Stimulated activated CD8-positive, alpha-beta memory T cell treated with anti-CD3 and anti-CD28 coated beads, Interleukin-4, amount 100 ng/mL, for 24 hours (primary cell): ENCODE results near the gene PPP2R5C.
"Not testable (repeated sequence)": the region's sequence is repeated elsewhere in the genome, so short reads cannot be mapped to it uniquely, and the experiment has no call there.

ENCODE experiments used
- DNase-seq: peaks from one replicate; pipeline ENCODE4 v3.0.0-alpha.2; 2020; ENCODE audit warnings: low read depth

The PPP2R5C gene

DNA sequence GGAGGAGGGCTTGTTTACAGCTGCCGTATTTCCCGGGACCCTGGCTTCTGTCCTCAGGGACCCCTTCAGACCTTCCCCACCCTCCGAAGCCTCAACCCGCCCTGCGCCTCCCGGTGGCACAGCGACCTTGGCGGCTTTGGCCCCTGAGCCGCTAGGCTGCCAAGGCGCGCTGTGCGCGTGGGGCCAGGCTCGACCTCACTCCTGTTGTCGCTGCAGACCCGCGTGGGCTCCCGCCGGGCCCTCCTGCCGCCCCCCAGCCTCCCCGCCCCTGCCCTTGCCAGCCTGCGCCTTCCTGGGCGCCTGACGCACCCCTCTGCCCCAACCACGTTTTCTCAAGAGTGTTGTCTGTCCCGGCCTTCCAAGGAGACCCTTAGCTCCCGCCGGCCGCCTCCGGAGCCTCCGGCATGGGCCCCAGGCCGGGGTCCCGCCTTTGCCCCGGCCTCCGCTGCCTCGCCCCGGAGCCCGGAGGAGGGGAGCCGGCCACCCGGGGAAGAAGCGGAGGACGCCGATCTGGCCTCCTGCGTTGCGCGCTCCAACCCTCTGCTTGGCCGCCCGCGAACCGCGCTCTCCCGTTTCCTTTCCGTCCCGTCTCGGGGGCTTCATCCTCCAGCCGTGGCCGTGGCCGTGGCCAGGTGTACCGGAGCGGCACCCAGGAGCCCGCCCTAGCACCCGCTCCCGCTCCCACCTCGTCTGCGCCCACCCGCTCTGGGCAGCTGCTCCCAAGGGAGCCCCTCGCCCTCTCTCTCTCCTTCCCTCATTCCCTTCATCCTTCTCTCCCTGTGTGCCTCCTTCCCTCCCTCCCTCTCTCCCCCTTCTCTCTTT is 19.9 kb downstream of the PPP2R5C start:
- DNase-seq, result no peak

DNA sequence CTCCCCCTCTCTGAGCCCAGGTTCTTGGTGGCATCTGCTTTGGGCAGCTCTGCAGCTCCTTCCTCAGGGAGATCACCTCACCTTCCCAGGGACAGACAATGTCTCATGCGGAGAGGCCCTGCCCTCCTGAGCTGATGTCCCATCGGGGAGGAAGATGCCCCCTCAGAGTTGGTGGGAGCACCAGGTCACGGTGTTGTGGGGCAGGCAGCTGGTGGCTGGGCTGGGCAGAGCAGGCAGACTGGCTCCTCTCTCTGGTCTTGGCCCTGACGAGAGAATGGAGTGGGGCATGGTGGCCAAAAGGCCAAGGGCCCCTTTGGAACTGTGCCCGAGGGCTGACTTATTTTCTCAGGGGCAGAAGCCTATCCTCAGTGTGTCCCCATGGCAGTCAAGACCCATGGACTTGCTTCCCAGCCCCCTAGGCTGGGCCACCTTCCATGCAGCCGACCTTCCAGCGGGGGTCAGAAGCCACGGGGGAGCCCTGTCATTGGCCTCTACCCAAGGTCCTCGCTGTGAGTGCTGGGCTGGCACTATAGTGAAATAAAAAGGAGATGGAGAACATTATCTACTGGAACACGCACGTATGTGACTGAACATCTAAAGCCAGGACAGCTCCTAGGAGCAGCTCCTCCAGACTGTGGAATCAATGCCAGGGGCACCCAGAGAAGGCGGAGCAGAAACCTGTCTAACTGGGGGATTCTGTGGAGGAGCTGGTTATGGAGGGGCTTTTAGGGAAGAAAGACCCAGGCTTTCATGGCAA is 21.9 kb downstream of the PPP2R5C start:
- no peak for DNase-seq

DNA sequence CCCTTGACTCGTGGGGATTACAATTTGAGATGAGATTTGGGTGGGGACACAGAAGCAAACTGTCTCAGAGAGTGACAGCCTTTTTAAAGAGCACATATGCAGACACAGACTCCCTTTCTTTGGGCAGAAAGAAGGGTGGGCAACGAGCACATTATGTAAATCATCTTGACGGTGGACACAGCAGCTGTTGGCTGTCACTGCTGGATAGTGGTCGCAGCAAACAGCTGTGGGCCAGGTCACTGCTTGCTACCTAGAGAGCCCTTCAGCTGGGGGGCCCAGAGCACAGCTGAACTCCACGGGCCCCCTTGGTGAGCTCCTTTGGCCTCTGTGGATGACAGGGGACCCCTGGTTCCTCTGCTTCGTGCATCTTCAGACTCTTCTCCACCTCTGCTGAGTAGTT is 23.1 kb downstream of the PPP2R5C start:
- no peak for DNase-seq

DNA sequence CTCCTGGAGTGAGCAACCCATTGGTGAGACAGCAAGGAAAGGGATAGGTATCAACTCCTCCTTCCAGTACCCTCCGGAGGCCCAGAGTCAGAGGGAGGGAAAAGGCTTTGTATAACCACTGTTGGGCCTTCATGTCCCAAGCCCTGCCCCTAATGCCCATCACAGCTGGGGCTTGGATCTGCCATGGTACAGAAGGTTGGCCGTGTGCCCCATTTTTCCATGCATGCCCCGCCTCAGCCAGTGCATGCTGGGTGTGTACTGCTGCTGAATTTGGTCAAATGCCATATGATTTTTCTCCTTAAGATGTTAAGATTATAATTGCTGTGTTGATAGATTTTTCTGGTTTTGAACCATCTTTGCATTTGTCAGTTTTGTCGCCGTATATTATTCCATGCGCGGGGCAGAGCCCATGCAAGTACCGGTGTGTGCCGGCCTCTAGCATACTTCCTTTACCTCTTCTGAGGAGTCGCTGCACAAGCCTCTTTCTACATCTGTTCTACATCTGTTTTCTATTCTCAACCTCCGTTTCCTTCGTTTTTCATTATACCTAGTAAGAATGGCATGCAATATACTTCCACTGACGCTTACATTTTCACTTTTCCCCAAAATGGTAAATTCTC is 26.6 kb downstream of the PPP2R5C start:
- no peak for DNase-seq

DNA sequence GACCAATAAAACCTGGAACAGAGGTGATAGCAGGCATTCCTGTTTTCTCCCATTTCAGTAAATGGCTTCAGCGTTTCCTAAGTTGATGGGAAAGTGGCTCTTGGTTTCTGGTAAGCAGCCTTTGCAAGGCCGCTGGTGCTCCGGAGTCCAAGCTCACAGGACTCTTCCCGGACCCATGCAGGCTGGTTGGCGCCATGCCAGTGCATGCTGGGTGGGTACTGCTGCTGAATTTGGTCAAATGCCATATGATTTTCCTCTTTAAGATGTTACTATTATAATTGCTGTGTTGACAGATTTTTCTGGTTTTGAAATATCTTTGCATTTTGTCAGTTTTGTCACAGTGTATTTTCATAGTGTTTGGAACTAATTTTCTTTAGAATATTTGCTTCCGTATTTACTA is 27.7 kb downstream of the PPP2R5C start:
- DNase-seq, result no peak

DNA sequence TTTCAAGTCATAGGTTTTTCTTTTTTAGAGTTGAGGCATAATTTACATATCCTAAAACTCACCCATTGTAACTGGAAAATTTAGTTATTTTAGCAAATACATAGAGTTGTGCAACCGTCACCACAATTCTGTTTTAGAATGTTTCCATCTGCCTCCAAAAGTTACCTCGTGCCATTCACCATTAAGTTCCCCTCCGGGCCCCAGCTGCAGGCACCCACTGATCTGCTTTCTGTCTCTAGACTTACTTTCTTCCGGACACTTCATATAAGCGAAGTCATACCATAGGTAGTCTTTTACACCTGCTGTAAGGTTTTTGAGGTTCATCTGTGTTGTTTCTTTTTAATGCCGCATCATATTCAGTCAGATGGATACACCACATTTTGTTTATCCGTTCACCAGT is 28.7 kb downstream of the PPP2R5C start:
- no peak for DNase-seq

DNA sequence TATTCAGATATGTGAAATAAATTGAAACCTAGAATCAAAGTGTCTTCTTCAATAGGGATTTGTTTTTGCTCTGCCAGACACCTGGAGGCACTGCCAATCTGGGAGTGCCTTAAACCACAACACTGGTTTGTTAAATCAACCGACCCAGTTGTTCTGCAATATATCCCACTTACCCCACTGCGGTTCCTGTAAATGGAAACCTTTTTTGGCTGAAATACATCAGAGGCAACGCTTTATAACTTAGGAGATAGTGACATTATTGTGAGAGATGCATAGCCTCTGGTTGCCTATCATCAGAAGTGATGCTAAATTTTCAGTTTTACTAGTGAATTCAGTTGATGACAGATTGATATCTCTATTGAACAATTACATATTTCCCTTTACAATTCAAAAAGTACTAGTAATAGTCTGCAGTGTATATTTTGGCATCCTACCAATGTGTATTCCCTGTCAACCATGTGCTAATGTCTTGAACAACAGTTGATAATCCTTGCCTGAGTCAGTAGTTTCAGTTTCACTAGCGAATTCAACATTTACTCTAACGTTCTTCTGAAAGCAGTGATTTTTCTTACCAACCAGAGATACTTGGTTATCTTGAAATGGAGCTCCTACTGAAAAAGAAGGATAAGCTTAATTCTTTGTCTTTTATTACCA is 30.5 kb downstream of the PPP2R5C start:
- DNase-seq, result no peak

DNA sequence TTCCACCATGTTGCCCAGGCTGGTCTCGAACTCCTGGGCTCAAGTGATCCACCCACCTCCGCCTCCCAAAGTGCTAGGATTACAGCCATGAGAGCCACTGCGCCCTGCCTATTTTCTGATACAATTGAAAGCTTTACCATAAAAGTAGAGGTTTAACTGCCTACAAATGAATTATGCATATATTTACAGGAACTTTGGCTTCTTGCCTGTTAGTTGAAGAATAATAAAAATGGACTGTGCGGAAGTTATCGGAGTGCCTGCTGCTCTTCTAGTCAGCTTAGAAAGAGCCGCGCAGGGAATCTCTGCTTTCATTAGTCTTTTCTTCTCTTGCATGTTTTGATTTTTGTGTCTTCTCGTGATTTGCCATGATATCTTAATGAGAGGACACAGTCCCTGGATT is 34.5 kb downstream of the PPP2R5C start:
- DNase-seq, result no peak

DNA sequence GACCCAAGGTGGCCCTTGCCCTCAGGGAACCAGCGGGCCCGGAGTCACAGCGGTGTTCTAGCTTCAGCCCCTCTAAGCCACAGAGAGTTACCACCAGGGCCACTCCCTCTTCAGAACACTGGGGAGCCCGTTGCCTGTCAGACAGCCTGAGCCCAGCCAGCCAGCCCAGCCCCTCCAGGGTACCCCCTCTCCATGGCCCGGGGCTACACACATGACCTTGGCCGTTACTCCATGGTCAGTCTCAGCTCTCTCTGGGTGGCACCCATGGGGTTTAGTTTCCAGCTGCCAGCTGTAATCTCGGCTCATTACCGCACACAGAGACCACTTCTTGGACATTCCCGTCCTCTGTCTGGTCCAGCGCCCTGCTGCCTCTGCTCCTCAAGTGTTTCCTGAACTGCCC is 35.0 kb downstream of the PPP2R5C start:
- no peak for DNase-seq

DNA sequence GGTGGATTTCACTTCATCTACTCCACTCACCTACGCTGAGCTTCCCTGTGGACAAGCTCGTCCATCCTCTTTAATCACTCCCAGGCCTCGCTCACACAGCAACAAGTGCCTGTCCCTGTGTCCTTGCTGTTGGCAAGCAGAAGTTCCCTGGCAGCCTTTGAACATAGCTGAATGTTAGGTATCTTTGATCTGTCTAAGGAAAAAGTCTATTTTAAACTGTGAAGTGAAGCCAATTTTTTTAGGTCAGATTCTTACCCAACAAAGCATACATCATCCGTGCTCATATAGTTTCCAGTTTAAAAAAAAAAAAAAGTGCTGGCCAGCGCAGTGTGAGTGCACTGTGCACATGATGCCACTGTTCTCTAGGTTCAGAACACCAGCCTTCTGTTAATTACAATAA is 36.3 kb downstream of the PPP2R5C start:
- no peak for DNase-seq

DNA sequence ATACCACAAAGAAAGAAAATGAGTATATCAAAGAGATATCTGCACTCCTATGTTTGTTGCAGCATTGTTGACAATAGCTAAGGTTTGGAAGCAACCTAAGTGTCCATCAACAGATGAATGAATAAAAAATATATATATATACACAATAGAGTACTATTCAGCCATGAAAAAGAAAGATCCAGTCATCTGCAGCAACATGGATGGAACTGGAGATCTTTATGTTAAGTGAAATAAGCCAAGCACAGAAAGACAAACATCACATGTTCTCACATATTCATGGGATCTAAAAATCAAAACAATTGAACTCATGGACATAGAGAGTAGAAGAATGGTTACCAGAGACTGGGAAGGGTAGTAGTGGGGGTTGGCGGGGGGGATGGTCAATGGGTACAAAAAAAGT is 42.9 kb downstream of the PPP2R5C start:
- DNase-seq, result not testable (repeated sequence)

DNA sequence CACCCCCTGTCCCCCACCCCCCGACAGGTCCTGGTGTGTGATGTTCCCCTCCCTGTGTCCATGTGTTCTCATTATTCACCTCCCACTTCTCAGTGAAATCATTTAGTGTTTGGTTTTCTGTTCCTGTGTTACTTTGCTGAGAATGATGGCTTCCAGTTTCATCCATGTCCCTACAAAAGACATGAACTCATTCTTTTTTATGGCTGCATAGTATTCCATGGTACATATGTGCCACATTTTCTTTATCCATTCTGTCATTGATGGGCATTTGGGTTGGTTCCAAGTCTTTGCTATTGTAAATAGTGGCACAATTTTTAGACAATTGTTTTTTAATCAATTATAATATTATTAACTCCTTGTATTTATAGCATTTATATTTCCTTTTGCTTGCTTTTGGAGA is 44.7 kb downstream of the PPP2R5C start:
- DNase-seq, result not testable (repeated sequence)

DNA sequence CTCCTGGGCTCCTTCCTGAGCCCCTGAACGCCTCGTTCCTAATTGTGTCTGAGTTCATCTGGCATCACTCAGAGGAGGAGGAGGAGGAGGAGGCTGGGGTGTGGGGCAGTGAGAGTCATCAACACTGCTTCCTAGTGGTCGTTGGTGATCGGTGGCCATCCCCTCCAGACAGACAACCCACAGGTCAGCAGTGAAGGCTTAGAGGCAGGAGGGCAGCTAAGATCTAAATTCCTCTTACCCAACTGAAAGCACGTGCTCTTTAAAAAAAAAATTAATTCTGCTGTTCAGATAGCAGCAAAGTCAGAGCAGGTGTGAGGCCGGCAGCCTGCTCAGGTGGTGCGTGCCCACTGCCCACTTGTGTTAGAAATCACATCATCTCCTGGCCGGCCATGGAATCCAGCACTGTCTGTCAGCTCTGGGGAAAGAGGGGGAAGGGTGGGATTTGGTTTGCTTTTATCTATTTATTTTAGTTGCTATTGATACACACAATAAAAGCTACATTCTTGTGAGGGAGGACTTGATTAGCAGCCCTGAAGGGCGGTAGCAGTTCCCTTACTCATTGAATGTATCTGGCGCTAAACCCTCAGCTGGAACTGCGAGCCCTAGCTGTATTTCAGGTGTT is 46.6 kb downstream of the PPP2R5C start:
- no peak for DNase-seq

DNA sequence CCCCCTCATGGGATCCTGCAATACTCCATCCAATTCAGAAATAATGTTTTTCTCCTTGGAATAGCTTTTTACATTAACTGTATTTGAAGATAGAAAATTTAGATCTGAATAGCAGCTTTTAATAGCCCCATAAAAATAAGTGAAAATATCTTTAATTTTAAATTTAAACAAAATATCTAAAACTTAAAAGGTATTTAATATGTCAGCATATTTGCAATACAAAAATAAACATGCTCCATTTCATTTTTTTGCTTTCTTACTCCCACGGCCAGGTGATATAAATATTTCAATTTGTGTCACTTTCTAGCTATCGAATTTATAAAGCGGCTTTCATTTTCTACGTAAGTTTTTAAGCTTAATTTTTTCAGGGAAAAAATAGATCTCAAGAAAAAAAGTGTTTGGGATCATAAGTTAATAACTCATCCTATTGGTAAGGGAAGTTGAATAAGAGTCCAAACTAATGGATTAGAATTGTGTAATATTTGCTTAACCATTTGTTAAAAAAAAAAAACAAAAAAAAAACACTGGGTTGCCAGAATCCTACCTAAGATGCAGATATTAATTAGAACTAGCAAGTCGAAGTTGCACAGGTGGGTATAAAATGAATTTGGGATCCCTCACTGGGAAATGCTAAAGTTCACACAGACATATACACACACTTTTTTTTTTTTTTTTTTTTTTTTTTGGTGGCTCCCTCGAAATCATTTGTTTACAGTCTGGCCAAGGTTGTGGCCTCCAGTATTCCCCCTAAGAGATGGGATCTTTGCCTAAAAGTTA is 47.6 kb downstream of the PPP2R5C start:
- DNase-seq, result no peak

DNA sequence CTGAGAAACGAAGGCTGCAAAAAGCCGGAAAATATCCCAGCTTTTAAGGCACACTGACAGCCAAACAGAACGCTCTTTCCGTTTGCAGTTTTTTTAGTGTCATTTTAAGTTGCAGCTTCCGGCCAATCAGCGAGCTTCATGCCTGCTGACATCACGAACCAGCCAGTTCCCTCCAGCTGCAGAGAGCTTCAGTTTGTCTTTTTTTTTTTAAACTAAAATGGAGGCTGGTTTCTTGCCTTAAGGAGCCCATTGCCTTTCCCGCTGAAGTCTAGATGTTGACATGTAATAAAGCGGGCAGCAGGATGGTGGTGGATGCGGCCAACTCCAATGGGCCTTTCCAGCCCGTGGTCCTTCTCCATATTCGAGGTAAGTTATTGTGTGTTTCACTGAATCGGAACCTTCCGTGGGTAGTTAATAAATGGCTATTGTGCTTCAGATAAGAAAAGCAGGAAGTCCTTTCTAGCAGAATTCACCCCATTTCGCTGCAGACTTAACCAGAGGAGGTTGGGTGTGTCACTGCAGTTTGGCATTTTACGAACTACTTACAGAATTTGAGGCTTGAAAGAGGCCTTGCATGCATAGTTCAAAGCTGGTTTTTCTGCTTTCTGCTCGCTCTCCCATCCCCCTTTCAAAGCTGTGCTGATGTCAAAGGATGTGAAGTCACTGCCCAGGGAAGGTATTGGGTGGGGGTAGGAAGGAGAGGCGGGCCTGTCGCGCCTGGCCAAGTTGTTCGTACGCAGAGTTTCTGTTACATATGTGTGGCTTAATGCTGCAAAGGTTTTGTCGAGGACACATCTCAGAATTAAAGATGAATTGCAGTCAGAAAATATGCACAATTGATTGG is 48.4 kb downstream of the PPP2R5C start:
- DNase-seq, result peak; percentile 65

DNA sequence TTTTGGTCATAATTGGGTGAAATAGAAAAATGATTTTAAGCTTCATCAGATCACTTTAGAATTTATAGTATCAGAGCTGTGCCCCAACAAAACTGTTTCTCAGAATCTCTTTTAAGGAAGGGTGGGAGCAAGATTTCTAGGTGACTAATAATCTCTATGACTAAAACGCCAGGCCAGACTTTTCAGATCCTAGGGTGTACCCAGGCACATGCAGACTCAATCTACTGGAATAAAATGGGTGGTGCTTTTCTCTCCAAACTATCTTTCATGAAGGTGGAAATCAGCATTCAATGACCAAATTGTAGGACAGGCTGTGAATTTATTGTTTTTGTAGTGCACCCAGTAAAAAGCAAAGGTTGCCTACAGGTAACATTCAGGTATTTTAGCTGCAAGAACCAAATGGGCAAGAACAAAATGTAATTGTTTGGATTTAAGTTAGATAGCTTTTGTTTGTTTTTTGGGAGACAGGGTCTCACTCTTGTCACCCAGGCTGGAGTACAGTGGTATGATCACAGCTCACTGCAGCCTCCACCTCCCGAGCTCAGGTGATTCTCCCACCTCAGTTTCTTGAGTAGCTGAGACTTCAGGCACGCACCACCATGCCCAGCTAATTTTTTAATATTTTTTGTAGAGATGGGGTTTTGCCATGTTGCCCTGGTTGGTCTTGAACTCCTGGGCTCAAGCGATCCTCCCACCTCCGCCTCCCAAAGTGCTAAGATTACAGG is 49.5 kb downstream of the PPP2R5C start:
- DNase-seq, result no peak

DNA sequence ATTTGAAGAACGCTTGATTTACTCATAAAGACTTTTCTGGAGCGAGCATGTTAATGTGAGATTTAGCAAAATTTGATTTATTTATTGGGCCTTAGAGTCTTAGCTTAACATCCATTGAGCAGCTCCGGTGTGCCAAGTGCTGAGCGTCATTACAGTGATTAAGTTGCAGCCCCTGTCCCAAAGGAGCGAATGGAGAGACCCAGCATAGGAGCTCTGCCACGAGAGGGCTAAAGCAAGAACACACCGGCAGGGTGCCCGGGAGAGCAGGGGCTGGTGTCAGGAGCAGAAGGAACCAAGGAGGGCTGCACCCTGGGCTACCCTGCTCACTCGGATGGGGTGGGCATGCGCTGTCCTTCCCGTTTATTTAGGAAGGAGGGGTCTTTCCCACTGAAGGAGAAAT is 50.6 kb downstream of the PPP2R5C start:
- no peak for DNase-seq

DNA sequence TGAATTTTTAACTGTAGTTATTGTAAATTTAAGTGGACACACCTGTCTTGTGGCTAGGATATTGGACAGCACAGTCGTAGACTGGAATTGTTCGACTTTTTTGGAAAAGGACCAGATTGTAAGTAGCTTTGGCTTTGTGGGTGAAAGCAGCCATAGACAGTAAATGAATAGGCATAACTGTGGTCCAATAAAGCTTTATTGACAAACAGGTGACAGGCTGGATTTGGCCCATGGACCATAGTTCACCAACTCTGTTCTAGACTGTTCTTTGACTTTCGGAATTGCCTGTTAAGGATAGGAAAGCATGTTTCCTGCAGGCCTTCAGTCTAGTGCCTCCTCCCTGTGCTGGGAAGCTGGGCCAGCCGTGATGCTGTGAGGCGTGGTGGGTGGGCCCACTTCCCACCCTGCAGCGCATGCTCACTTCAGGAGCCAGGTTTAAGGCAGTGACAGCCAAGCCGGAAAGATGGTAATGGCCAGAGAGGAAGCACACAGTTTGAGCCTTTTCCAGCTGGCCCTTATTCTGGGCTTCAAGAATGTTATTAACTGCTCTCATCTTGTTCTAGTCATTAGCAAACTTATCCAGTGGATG is 51.8 kb downstream of the PPP2R5C start:
- DNase-seq, result no peak

DNA sequence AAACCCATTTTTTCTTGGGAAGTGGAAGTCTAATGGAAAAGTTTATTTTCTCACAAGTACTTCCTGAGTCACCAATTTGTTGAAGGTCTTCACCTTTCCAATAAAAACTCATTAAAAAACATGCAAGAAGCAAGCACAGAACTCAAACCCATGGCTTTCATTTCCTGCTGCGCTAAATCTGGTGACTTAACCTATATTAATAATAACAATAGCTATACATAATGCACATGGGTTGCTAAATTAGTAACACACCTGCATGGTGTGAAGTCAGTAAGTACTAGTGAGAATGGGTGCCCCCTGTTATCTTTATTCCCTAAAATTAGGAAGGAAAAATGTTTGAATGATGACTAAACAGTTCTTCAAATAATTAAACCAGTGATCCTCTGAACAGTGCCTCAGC is 52.3 kb downstream of the PPP2R5C start:
- DNase-seq, result no peak
